Transverse colon (tissue), 3 donors: ENCODE measurements around the gene SMYD2.

Experiments used
- EP300 ChIP-seq: sonication (generic); formaldehyde crosslinking; IDR thresholded peaks from one replicate; pipeline ENCODE4 v1.6.1; 2017; ENCODE audit warnings: antibody characterized with exemption, low read depth
- POLR2A ChIP-seq: fragments of 450-650 bp; IDR thresholded peaks from one replicate; pipeline ENCODE4 v1.6.1; 2016; ENCODE audit warnings: antibody characterized with exemption, mild to moderate bottlenecking, moderate library complexity
- TF ChIP-seq, protein P1 (sequence below), 5 experiments: fragments of 200-600 bp in 3 of 5; fragments of 450-650 bp in 2 of 5; sonication (generic) in 3 of 5; IDR thresholded peaks; 1 replicate in 2 of 5; 2 replicates in 3 of 5; pipeline ENCODE4 v1.5.1; 2016 to 2017; ENCODE audit warnings: antibody characterized with exemption in 5 of 5, inconsistent platforms in 3 of 5, mild to moderate bottlenecking in 2 of 5, moderate library complexity in 1 of 5

DNA sequence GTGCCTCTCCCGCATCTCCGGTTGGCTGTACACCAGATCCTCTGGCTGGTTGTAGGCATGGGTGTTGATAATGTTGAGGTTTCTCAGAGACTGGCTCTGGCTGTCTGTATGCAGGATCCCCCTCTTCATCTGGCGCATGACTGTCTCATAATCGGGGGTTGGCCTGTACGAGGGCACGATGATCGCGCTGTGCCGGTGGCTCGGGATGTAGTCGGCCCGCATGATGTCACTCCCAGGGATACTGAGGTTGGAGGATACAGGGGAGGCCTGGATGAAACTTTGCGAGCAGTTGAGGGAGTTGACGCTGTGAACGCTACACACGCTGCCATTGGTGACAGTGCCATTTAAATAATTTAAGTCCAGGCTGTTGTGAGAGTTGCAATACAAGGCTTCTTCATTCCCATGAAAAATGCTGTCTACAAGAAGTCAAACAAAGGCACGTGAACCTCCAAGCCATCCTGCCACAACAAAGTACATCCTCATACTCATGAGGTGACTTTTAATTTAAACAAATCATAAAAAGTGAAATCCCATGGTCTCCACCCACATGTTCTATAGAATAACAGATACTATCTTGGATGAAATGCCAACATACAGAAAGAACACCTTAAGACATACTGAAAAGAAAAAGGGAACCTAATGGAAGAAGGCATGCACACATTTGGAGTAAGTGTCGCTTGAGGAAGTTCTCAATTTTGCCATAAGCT lies 103.6 kb downstream of the SMYD2 start:
- TF ChIP-seq, protein P1, sequence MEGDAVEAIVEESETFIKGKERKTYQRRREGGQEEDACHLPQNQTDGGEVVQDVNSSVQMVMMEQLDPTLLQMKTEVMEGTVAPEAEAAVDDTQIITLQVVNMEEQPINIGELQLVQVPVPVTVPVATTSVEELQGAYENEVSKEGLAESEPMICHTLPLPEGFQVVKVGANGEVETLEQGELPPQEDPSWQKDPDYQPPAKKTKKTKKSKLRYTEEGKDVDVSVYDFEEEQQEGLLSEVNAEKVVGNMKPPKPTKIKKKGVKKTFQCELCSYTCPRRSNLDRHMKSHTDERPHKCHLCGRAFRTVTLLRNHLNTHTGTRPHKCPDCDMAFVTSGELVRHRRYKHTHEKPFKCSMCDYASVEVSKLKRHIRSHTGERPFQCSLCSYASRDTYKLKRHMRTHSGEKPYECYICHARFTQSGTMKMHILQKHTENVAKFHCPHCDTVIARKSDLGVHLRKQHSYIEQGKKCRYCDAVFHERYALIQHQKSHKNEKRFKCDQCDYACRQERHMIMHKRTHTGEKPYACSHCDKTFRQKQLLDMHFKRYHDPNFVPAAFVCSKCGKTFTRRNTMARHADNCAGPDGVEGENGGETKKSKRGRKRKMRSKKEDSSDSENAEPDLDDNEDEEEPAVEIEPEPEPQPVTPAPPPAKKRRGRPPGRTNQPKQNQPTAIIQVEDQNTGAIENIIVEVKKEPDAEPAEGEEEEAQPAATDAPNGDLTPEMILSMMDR (IDR thresholded peaks at IDR 0.05) = no peak
- no peak for TF ChIP-seq POLR2A
- TF ChIP-seq EP300 = no peak
